Upper lobe of right lung (tissue), 1 donor: ENCODE measurements around the gene CLSTN2. TPM values are rescaled to one million over a fixed set of nuclear protein-coding genes. Genes with fewer than 3 reads are reported as not detected.
A peak's percentile ranks its signal among the peaks of the same experiment; 100 is the strongest.

Experiments
- ATAC-seq: fragments of 200-7000 bp; cut with Tn5 transposase; one replicate; pipeline ENCODE4 v1.9.1; 2020; ENCODE audit warnings: mild to moderate bottlenecking, moderate library complexity
- DNase-seq: peaks from one replicate; pipeline ENCODE4 v3.0.0-alpha.2; 2020
- H3K27ac ChIP-seq: fragments of 200-600 bp; one replicate; pipeline ENCODE4 v1.8.0; 2022
- H3K27me3 ChIP-seq: fragments of 200-600 bp; one replicate; pipeline ENCODE4 v1.8.0; 2022; ENCODE audit warnings: mild to moderate bottlenecking
- H3K36me3 ChIP-seq: fragments of 200-600 bp; one replicate; pipeline ENCODE4 v1.8.0; 2022
- H3K4me1 ChIP-seq: fragments of 200-600 bp; one replicate; pipeline ENCODE4 v1.8.0; 2022
- H3K4me3 ChIP-seq: fragments of 200-600 bp; one replicate; pipeline ENCODE4 v1.8.0; 2022; ENCODE audit warnings: mild to moderate bottlenecking
- H3K9me3 ChIP-seq: fragments of 200-600 bp; one replicate; pipeline ENCODE4 v1.8.0; 2022
- CTCF ChIP-seq: fragments of 200-600 bp; IDR thresholded peaks from one replicate; pipeline ENCODE4 v1.8.0; 2022; ENCODE audit warnings: antibody characterized with exemption
- intact Hi-C: fragments of 100-400 bp; cut with DNase I; formaldehyde crosslinking; loops from one replicate; pipeline ENCODE4 v1.11.0; 2022
- total RNA-seq: library from RNA; stranded (reverse); fragmentation: NEBNext Ultra II Directional; extraction: Animal tissue kit (Norgen Biotek cat#: 25700); gene quantifications from one replicate; pipeline ENCODE4 v1.2.1, GENCODE V29; 2021
- donor health status: DM: no; HTN: yes; CAD: no; lungs with severe emphysema.

CLSTN2 gene
- total RNA-seq, 1 donor from 2014 or later, result 3.0 TPM

- no peak for ATAC-seq
- TF ChIP-seq CTCF, result no peak
- intact Hi-C loops, result no loop called here
These were observed 302.0 kb downstream of the CLSTN2 start for GRCh38 chr3:140236836-140237501.

GRCh38 chr3:140238646-140239314 is 303.8 kb downstream of the CLSTN2 start:
- no peak for TF ChIP-seq CTCF
- intact Hi-C loops, result no loop called here
- ATAC-seq, result no peak

More at GRCh38 chr3:140236836-140237501, 302.0 kb downstream of the CLSTN2 start:
- H3K27ac ChIP-seq, result no peak overlapping the region
- H3K4me3 ChIP-seq, result no peak overlapping the region
- no peaks in the 10 kb centered on the region for H3K27me3 ChIP-seq
- no peaks in the 10 kb centered on the region for H3K4me1 ChIP-seq
- no peaks in the 10 kb centered on the region for H3K36me3 ChIP-seq
- no peak for DNase-seq
- no peaks in the 10 kb centered on the region for H3K9me3 ChIP-seq

GRCh38 chr3:140242818-140243276 is 307.9 kb downstream of the CLSTN2 start:
- Histone ChIP-seq H3K27me3 (no peaks in the 10 kb centered on the region), H3K36me3 (no peaks in the 10 kb centered on the region), H3K4me1 (no peaks in the 10 kb centered on the region), H3K4me3 (no peak overlapping the region), H3K27ac (no peak overlapping the region), H3K9me3 (no peaks in the 10 kb centered on the region)
- ATAC-seq (no peak), DNase-seq (no peak)
- intact Hi-C loops, result no loop called here
- TF ChIP-seq CTCF, result no peak

More at GRCh38 chr3:140238646-140239314, 303.8 kb downstream of the CLSTN2 start:
- Histone ChIP-seq H3K9me3 (no peaks in the 10 kb centered on the region), H3K4me1 (no peaks in the 10 kb centered on the region), H3K27ac (no peak overlapping the region), H3K27me3 (no peaks in the 10 kb centered on the region), H3K4me3 (no peak overlapping the region), H3K36me3 (no peaks in the 10 kb centered on the region)
- DNase-seq, result no peak

GRCh38 chr3:140243575-140243974 is 308.6 kb downstream of the CLSTN2 start:
- TF ChIP-seq CTCF, result no peak
- no peak overlapping the region for H3K27ac ChIP-seq
- H3K9me3 ChIP-seq, result no peaks in the 10 kb centered on the region
- intact Hi-C loops, result no loop called here
- DNase-seq, result no peak
- H3K36me3 ChIP-seq, result no peaks in the 10 kb centered on the region
- H3K4me3 ChIP-seq, result no peak overlapping the region
- no peak for ATAC-seq
- no peaks in the 10 kb centered on the region for H3K4me1 ChIP-seq
- H3K27me3 ChIP-seq, result no peaks in the 10 kb centered on the region

- no peaks in the 10 kb centered on the region for H3K27me3 ChIP-seq
- H3K27ac ChIP-seq, result no peak overlapping the region
- no peak for DNase-seq
- no peaks in the 10 kb centered on the region for H3K4me1 ChIP-seq
- intact Hi-C loops, result no loop called here
- H3K36me3 ChIP-seq, result no peaks in the 10 kb centered on the region
- peak; percentile 86 for ATAC-seq
- H3K9me3 ChIP-seq, result no peaks in the 10 kb centered on the region
- TF ChIP-seq CTCF, result no peak
- H3K4me3 ChIP-seq, result no peak overlapping the region
These were observed 309.9 kb downstream of the CLSTN2 start for GRCh38 chr3:140244893-140245292.
